ENCODE measurements around the gene TBC1D12.

DNA sequence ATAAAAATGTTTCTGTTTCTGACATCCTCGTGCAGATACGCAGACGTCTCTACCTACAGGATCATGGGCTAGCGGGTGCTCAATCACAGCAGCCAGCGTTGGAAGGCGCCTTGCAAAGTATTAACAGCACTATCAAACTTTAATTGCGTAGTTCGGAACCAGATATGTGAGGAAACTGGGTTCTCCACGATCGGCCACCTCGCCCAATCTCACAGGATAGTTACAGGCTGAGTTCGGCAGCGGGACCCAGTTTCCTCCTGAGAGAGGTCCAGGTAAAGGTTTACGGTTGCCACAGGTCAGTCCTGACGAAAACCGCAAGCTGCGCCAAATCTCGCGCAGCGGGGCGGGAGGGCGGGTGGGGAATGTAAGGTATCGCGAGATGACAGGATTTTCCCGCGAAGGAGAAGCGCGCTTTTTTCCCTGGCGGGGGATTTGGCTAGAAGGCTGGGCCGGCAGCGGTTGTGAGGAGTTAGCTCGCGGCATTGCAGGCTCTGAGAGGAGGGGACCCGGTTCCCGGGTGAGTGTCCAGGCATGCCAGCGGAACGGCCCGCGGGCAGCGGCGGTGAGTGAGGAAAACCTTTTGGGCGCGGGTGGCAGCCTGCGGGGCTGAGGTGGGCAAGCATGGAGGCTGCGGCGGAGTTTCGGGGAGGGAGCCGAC lies 143.2 kb downstream of the TBC1D12 start, which contains the start of gene HELLS:
- TF ChIP-seq, protein P1, sequence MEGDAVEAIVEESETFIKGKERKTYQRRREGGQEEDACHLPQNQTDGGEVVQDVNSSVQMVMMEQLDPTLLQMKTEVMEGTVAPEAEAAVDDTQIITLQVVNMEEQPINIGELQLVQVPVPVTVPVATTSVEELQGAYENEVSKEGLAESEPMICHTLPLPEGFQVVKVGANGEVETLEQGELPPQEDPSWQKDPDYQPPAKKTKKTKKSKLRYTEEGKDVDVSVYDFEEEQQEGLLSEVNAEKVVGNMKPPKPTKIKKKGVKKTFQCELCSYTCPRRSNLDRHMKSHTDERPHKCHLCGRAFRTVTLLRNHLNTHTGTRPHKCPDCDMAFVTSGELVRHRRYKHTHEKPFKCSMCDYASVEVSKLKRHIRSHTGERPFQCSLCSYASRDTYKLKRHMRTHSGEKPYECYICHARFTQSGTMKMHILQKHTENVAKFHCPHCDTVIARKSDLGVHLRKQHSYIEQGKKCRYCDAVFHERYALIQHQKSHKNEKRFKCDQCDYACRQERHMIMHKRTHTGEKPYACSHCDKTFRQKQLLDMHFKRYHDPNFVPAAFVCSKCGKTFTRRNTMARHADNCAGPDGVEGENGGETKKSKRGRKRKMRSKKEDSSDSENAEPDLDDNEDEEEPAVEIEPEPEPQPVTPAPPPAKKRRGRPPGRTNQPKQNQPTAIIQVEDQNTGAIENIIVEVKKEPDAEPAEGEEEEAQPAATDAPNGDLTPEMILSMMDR (IDR thresholded peaks at IDR 0.05): no peak
- TF ChIP-seq POLR2A (IDR thresholded peaks at IDR 0.05): no peak

Data from vagina (tissue), 2 donors.